HCT116 (cell line): Measurements from ENCODE around the gene FREY1.

ENCODE experiments used
- ELF1 ChIP-seq: IDR thresholded peaks from 2 replicates; pipeline ENCODE4 v1.6.1; 2012; ENCODE audit warnings: low read depth, borderline replicate concordance
- JUND ChIP-seq: IDR thresholded peaks from 2 replicates; pipeline ENCODE4 v1.6.1; 2012
- POLR2A ChIP-seq: IDR thresholded peaks from 2 replicates; pipeline ENCODE4 v1.7.0; 2011; ENCODE audit warnings: borderline replicate concordance; ENCODE audit not compliant: insufficient read depth, insufficient read length; ENCODE audit errors: extremely low read depth
- YY1 ChIP-seq: IDR thresholded peaks from 2 replicates; pipeline ENCODE4 v1.6.1; 2011; ENCODE audit warnings: low read length, low read depth, moderate library complexity, mild to moderate bottlenecking; ENCODE audit not compliant: insufficient replicate concordance; ENCODE audit errors: extremely low read depth
- ZBTB33 ChIP-seq: IDR thresholded peaks from 2 replicates; pipeline ENCODE4 v1.6.1; 2011; ENCODE audit warnings: mild to moderate bottlenecking, low read length, moderate library complexity; ENCODE audit not compliant: insufficient replicate concordance; ENCODE audit errors: extremely low read depth

DNA sequence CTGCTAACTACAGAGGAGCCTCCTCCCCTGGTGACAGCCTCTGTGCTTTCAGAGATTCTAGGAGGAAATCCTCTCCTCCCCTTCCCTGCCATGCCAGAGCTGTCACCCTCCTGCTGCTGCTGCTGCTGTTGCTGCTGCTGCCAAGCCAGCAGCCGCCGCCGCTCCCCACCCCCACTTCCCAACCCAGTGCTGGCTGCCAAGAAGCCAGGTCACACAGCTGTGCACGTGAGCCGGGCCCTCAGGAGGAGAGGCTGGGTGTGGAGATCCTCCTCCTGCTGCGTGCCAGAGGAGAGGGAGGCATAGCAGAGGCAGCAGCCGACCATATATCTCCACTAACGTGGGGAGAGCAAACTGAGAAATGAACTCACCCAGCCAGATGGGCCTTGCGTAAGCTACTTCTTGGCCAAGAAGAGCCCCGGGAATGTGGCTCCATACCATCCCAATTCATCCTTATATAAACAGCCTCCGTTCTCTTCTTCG, 47.4 kb downstream of the FREY1 start:
- TF ChIP-seq ZBTB33 (no peak), JUND (no peak), YY1 (no peak), POLR2A (no peak), ELF1 (no peak)
